H1 (cell line): ENCODE data around the gene NOTUM. TPM values are rescaled to one million over a fixed set of nuclear protein-coding genes. Genes with fewer than 3 reads are reported as not detected.
A peak's percentile ranks its signal among the peaks of the same experiment; 100 is the strongest.

ENCODE experiments used
- CTCF ChIA-PET: fragments of 300-600 bp; sonication (Branson Sonifier 250); formaldehyde crosslinking; loops from one replicate; lab custom pipeline; 2021; ENCODE audit not compliant: partially characterized antibody; lab: Charles Lee
- POLR2A ChIA-PET: fragments of 300-600 bp; sonication (Branson Sonifier 250); formaldehyde crosslinking; loops from one replicate; lab custom pipeline; 2021; ENCODE audit warnings: inconsistent platforms; ENCODE audit not compliant: partially characterized antibody; lab: Charles Lee
- DNase-seq, 2 experiments: peaks; one replicate each; pipeline versions ENCODE4 v3.0.0 to v3.0.0-alpha.2; 2010 to 2022; ENCODE audit warnings: low spot score in 2 of 2, low read depth in 1 of 2, mixed read lengths in 1 of 2
- FAIRE-seq: peaks from 2 replicates; lab custom pipeline; 2011; peaks lifted over from hg19 to GRCh38; lab: Jason Lieb, UNC
- H2AFZ ChIP-seq: 2 replicates; pipeline ENCODE4 v1.8.1; 2012; ENCODE audit warnings: low read length, inconsistent platforms
- H2AK5ac ChIP-seq: 2 replicates; pipeline ENCODE4 v1.6.1; 2013; ENCODE audit warnings: low read depth, low read length
- H2BK120ac ChIP-seq: replicated peaks from 2 replicates; pipeline ENCODE3; 2013; ENCODE audit warnings: low read depth, low read length, inconsistent platforms
- H2BK12ac ChIP-seq: 2 replicates; pipeline ENCODE4 v1.6.1; 2013; ENCODE audit warnings: low read depth, low read length
- H2BK15ac ChIP-seq: 2 replicates; pipeline ENCODE4 v1.6.1; 2013; ENCODE audit warnings: low read length
- H2BK20ac ChIP-seq: 2 replicates; pipeline ENCODE4 v1.6.1; 2013; ENCODE audit warnings: low read length
- H2BK5ac ChIP-seq: 2 replicates; pipeline ENCODE4 v1.6.1; 2013; ENCODE audit warnings: low read depth, low read length
- H3K14ac ChIP-seq: 2 replicates; pipeline ENCODE4 v1.6.1; 2013; ENCODE audit warnings: inconsistent platforms; ENCODE audit not compliant: insufficient read length
- H3K18ac ChIP-seq: 2 replicates; pipeline ENCODE4 v1.6.1; 2013; ENCODE audit warnings: low read length; ENCODE audit errors: extremely low read depth
- H3K23ac ChIP-seq: 2 replicates; pipeline ENCODE4 v1.6.1; 2013; ENCODE audit warnings: inconsistent platforms; ENCODE audit not compliant: insufficient read length
- H3K23me2 ChIP-seq: 2 replicates; pipeline ENCODE4 v1.6.1; 2013; ENCODE audit warnings: low read depth, low read length
- H3K27ac ChIP-seq: 2 replicates; pipeline ENCODE4 v1.6.1; 2011; ENCODE audit warnings: low read depth, low read length, inconsistent platforms
- H3K27me3 ChIP-seq, 4 experiments: replicated peaks in 1 of 4; 1 replicate in 1 of 4; 2 replicates in 3 of 4; pipeline versions ENCODE4 v1.6.1 to v1.8.1; 2011 to 2013; ENCODE audit warnings: low read length in 3 of 4, mild to moderate bottlenecking in 3 of 4, inconsistent platforms in 2 of 4, mixed read lengths in 2 of 4, moderate library complexity in 1 of 4; ENCODE audit not compliant: control insufficient read depth in 3 of 4, insufficient read depth in 3 of 4; ENCODE audit errors: extremely low read depth in 1 of 4
- H3K36me3 ChIP-seq, 4 experiments: 2 replicates each; pipeline versions ENCODE4 v1.6.1 to v1.8.1; 2011 to 2013; ENCODE audit warnings: mild to moderate bottlenecking in 4 of 4, low read length in 3 of 4, moderate library complexity in 2 of 4, control low read depth in 1 of 4, inconsistent platforms in 1 of 4; ENCODE audit not compliant: insufficient read depth in 4 of 4, control insufficient read depth in 2 of 4
- H3K4ac ChIP-seq: replicated peaks from 2 replicates; pipeline ENCODE3; 2013; ENCODE audit warnings: low read length, low read depth, mixed read lengths, inconsistent platforms; ENCODE audit not compliant: insufficient read length
- H3K4me1 ChIP-seq, 4 experiments: replicated peaks in 1 of 4; 1 replicate in 1 of 4; 2 replicates in 3 of 4; pipeline versions ENCODE4 v1.6.1 to v1.8.1; 2011 to 2013; ENCODE audit warnings: low read length in 3 of 4, inconsistent platforms in 2 of 4, mixed read lengths in 1 of 4; ENCODE audit not compliant: insufficient read depth in 4 of 4, control insufficient read depth in 3 of 4
- H3K4me2 ChIP-seq, 2 experiments: 2 replicates each; pipeline versions ENCODE4 v1.6.1 to v1.8.1; 2011 to 2013; ENCODE audit warnings: low read depth in 2 of 2, low read length in 2 of 2, control low read depth in 1 of 2, inconsistent platforms in 1 of 2, mild to moderate bottlenecking in 1 of 2; ENCODE audit not compliant: insufficient read depth in 1 of 2
- H3K4me3 ChIP-seq, 4 experiments: fragments of 200-600, 300-600 bp in 1 of 4; sonication (generic), shearing (Covaris generic), sonication (Bioruptor Twin) in 1 of 4; 2 replicates each; pipeline versions ENCODE4 v1.5.1 to v1.8.1; 2011 to 2016; ENCODE audit warnings: low read length in 4 of 4, low read depth in 3 of 4, control low read depth in 2 of 4, inconsistent platforms in 2 of 4, mild to moderate bottlenecking in 2 of 4, mixed read lengths in 1 of 4, moderate library complexity in 1 of 4; ENCODE audit not compliant: insufficient read depth in 2 of 4; ENCODE audit errors: extremely low read depth in 1 of 4
- H3K56ac ChIP-seq: replicated peaks from 2 replicates; pipeline ENCODE3; 2013; ENCODE audit warnings: low read depth, mild to moderate bottlenecking, mixed read lengths, low read length, inconsistent platforms; ENCODE audit not compliant: insufficient read length
- H3K79me1 ChIP-seq: 2 replicates; pipeline ENCODE4 v1.6.1; 2013; ENCODE audit warnings: low read depth, low read length, control low read depth
- H3K79me2 ChIP-seq, 2 experiments: 2 replicates each; pipeline versions ENCODE4 v1.6.1 to v1.8.1; 2012 to 2013; ENCODE audit warnings: low read length in 2 of 2, mild to moderate bottlenecking in 2 of 2, inconsistent platforms in 1 of 2; ENCODE audit not compliant: insufficient read depth in 2 of 2, control insufficient read depth in 1 of 2
- H3K9ac ChIP-seq, 4 experiments: replicated peaks in 1 of 4; 1 replicate in 1 of 4; 2 replicates in 3 of 4; pipeline versions ENCODE4 v1.6.1 to v1.8.1; 2011 to 2013; ENCODE audit warnings: low read depth in 3 of 4, low read length in 3 of 4, control low read depth in 2 of 4, mild to moderate bottlenecking in 2 of 4, moderate library complexity in 2 of 4, inconsistent platforms in 1 of 4; ENCODE audit errors: extremely low read depth in 1 of 4
- H3K9me3 ChIP-seq, 2 experiments: 2 replicates each; pipeline versions ENCODE4 v1.6.1 to v1.8.1; 2012 to 2013; ENCODE audit warnings: mild to moderate bottlenecking in 2 of 2, moderate library complexity in 2 of 2, control low read depth in 1 of 2, inconsistent platforms in 1 of 2, low read depth in 1 of 2, low read length in 1 of 2, mixed read lengths in 1 of 2; ENCODE audit not compliant: insufficient read depth in 2 of 2
- H4K20me1 ChIP-seq, 2 experiments: replicated peaks in 1 of 2; 2 replicates each; pipeline versions ENCODE3 to v1.8.1; 2011 to 2013; ENCODE audit warnings: inconsistent platforms in 2 of 2, low read length in 2 of 2, mild to moderate bottlenecking in 1 of 2; ENCODE audit not compliant: insufficient read depth in 2 of 2, control insufficient read depth in 1 of 2
- H4K5ac ChIP-seq: 2 replicates; pipeline ENCODE4 v1.6.1; 2013; ENCODE audit warnings: low read length, low read depth, mixed read lengths, inconsistent platforms; ENCODE audit not compliant: insufficient read length
- H4K8ac ChIP-seq: 2 replicates; pipeline ENCODE4 v1.8.0; 2013; ENCODE audit warnings: mild to moderate bottlenecking, moderate library complexity, low read length, inconsistent platforms; ENCODE audit not compliant: insufficient read depth; ENCODE audit errors: extremely low read depth
- H4K91ac ChIP-seq: replicated peaks from 2 replicates; pipeline ENCODE3; 2013; ENCODE audit warnings: low read length, mixed read lengths, inconsistent platforms; ENCODE audit not compliant: insufficient read length
- ASH2L ChIP-seq: fragments of 200-600, 300-600 bp; sonication (generic); IDR thresholded peaks from one replicate; pipeline ENCODE4 v1.7.1; 2017; ENCODE audit warnings: low read length
- ATF3 ChIP-seq: IDR thresholded peaks from 2 replicates; pipeline ENCODE4 v1.6.1; 2011; ENCODE audit warnings: low read depth, mild to moderate bottlenecking, low read length; ENCODE audit not compliant: insufficient read depth
- BCL11A ChIP-seq, 2 experiments: IDR thresholded peaks; one replicate each; pipeline ENCODE4 v1.6.1; 2011; ENCODE audit warnings: low read depth in 2 of 2, low read length in 2 of 2, mild to moderate bottlenecking in 2 of 2
- BRCA1 ChIP-seq: IDR thresholded peaks from 2 replicates; pipeline ENCODE4 v1.6.1; 2012; ENCODE audit warnings: low read depth, low read length, improper control_type of control experiment
- FOSL1 ChIP-seq: IDR thresholded peaks from 2 replicates; pipeline ENCODE4 v1.6.1; 2011; ENCODE audit warnings: mild to moderate bottlenecking, low read depth, low read length, moderate library complexity; ENCODE audit not compliant: insufficient read depth
- KDM5A ChIP-seq: fragments of 200-600 bp; IDR thresholded peaks from 2 replicates; pipeline ENCODE4 v1.7.1; 2012; ENCODE audit warnings: mild to moderate bottlenecking, low read length, inconsistent platforms, mixed read lengths
- MAFK ChIP-seq: IDR thresholded peaks from 2 replicates; pipeline ENCODE4 v1.6.1; 2012; ENCODE audit warnings: low read depth, mild to moderate bottlenecking, improper control_type of control experiment, low read length
- NANOG ChIP-seq: IDR thresholded peaks from 2 replicates; pipeline ENCODE4 v1.6.1; 2011; ENCODE audit warnings: low read length, low read depth, mild to moderate bottlenecking, inconsistent platforms; ENCODE audit not compliant: insufficient read depth, poor library complexity, severe bottlenecking
- PHF8 ChIP-seq: fragments of 200-600 bp; sonication (generic); conservative IDR thresholded peaks from 2 replicates; pipeline ENCODE4 v1.7.1; 2012; ENCODE audit warnings: low read depth, mild to moderate bottlenecking, inconsistent platforms, low read length, moderate library complexity
- RFX5 ChIP-seq: IDR thresholded peaks from 2 replicates; pipeline ENCODE4 v1.6.1; 2011; ENCODE audit warnings: low read depth, low read length, improper control_type of control experiment, borderline replicate concordance
- SP2 ChIP-seq: IDR thresholded peaks from 2 replicates; pipeline ENCODE4 v1.6.1; 2012; ENCODE audit warnings: mild to moderate bottlenecking, low read length, inconsistent platforms
- TAF1 ChIP-seq: IDR thresholded peaks from 2 replicates; pipeline ENCODE4 v1.6.1; 2011; ENCODE audit warnings: mild to moderate bottlenecking, low read depth, low read length
- TBP ChIP-seq: IDR thresholded peaks from 2 replicates; pipeline ENCODE4 v1.6.1; 2011; ENCODE audit warnings: low read depth, low read length, improper control_type of control experiment
- TCF12 ChIP-seq: IDR thresholded peaks from 2 replicates; pipeline ENCODE4 v1.6.1; 2011; ENCODE audit warnings: low read depth, mild to moderate bottlenecking, low read length
- WGBS, 2 experiments: shearing (Covaris generic) in 1 of 2; methylation state at CpG; one replicate each; pipeline versions ENCODE4 v1.1.6 to v1.1.7; 2013 to 2015; ENCODE audit warnings: low lambda C conversion rate in 2 of 2, mixed read lengths in 2 of 2, inconsistent platforms in 1 of 2, low coverage in 1 of 2, missing lambda C conversion rate in 1 of 2; ENCODE audit not compliant: insufficient replicate concordance in 2 of 2, insufficient coverage in 1 of 2, insufficient read length in 1 of 2; ENCODE audit errors: extremely low coverage in 1 of 2, missing lambda C conversion rate in 1 of 2; 5-methylcytosine and 5-hydroxymethylcytosine counted together
- polyA plus RNA-seq, 7 experiments: library from polyadenylated mRNA; depleted of rRNA in 3 of 7; stranded (reverse) in 5 of 7; unstranded in 2 of 7; fragments of >200 nt in 5 of 7; fragments of 200-250 nt in 2 of 7; gene quantifications; 1 replicate in 5 of 7; 2 replicates in 1 of 7; 4 replicates in 1 of 7; pipeline versions ENCODE4 v1.2.1 to v1.2.3, GENCODE V29; 2011 to 2013; ENCODE audit warnings: missing spikeins in 2 of 7, mixed read lengths in 2 of 7
- total RNA-seq: library from RNA; stranded (reverse); fragmentation: NEBNext Ultra II Directional; extraction: Animal tissue kit (Norgen Biotek cat#: 25700); gene quantifications from 2 replicates; pipeline ENCODE4 v1.2.1, GENCODE V29; 2021

Gene NOTUM
- total and polyA plus RNA-seq, 2 of the 8 experiments (the other 6 are each of a cell fraction or from before 2014, with no cell fraction given) = 0.45 to 0.76 TPM

GRCh38 chr17:81909231-81909630, 51.8 kb downstream of the NOTUM start:
- Histone ChIP-seq H2BK12ac (no peak overlapping the region), H3K4me3 (no peak overlapping the region), H2BK5ac (no peak overlapping the region), H3K4me1 (peaks cover 0 to 10% (median 5%) of the 10 kb centered on the region in 4 experiments; a peak in 3 of 7 replicates), H3K18ac (no peak overlapping the region), H3K79me1 (peaks cover 2% of the 10 kb centered on the region; the same call in 1 of the 2 replicates), H4K91ac (no peak overlapping the region)
- TF ChIP-seq ATF3 (no peak), MAFK (no peak), KDM5A (no peak), TAF1 (no peak), ASH2L (no peak), TCF12 (no peak), FOSL1 (no peak), PHF8 (no peak), RFX5 (no peak), BRCA1 (no peak), BCL11A (IDR thresholded peaks at IDR 0.05; ENCODE audit: low read depth in 2 of 2, low read length in 2 of 2) (no peak), NANOG (no peak), SP2 (no peak), TBP (no peak)
- TF ChIP-seq, all 59 proteins: peak for 0
- Histone ChIP-seq H2BK120ac (no peak overlapping the region), H2AK5ac (no peak overlapping the region), H3K23ac (no peak overlapping the region), H4K20me1 (peaks cover 3 to 33% of the 10 kb centered on the region in 2 experiments), H2BK20ac (no peak overlapping the region), H3K27ac (no peak overlapping the region), H3K4ac (no peak overlapping the region), H3K9me3 (no peaks in the 10 kb centered on the region), H3K27me3 (peaks cover 0 to 4% (median 2%) of the 10 kb centered on the region in 4 experiments; a peak in 2 of 7 replicates), H3K36me3 (peaks cover 8 to 14% (median 12%) of the 10 kb centered on the region in 4 experiments), H2AFZ (no peak overlapping the region), H3K9ac (no peak overlapping the region), H4K8ac (peak overlapping the region; percentile 5; the same call in 1 of the 2 replicates), H2BK15ac (no peak overlapping the region), H3K23me2 (peaks cover 6% of the 10 kb centered on the region; the same call in 1 of the 2 replicates), H3K56ac (no peak overlapping the region), H3K14ac (no peak overlapping the region), H4K5ac (no peak overlapping the region), H3K4me2 (no peak overlapping the region; a peak in 1 of 4 replicates), H3K79me2 (no peaks in the 10 kb centered on the region)
- WGBS, 2 experiments = 95% methylated on average over 12 of the region's 12 CpGs; no CpG with 5 or more reads in 1 of the 2 experiments
- FAIRE-seq (no peak), DNase-seq (no peak)
- CTCF ChIA-PET = interaction anchor here (0.9 to 1.7 kb wide), 5 partner anchors 28 to 121 kb away, joined by 3 to 7 read pairs (median 3); no protein-coding TSS in a partner anchor
- POLR2A ChIA-PET = interaction anchor here (1.0 to 8.7 kb wide), 7 partner anchors 8 to 87 kb away, joined by 3 to 135 read pairs (median 4); partner anchors contain the start of genes MAFG and SIRT7
